H1 (cell line): ENCODE data around the gene SLC4A9. TPM values are rescaled to one million over a fixed set of nuclear protein-coding genes. Genes with fewer than 3 reads are reported as not detected.

ENCODE experiments used
- CTCF ChIA-PET: fragments of 300-600 bp; sonication (Branson Sonifier 250); formaldehyde crosslinking; loops from one replicate; lab custom pipeline; 2021; ENCODE audit not compliant: partially characterized antibody; lab: Charles Lee
- POLR2A ChIA-PET: fragments of 300-600 bp; sonication (Branson Sonifier 250); formaldehyde crosslinking; loops from one replicate; lab custom pipeline; 2021; ENCODE audit warnings: inconsistent platforms; ENCODE audit not compliant: partially characterized antibody; lab: Charles Lee
- DNase-seq, 2 experiments: peaks; one replicate each; pipeline versions ENCODE4 v3.0.0 to v3.0.0-alpha.2; 2010 to 2022; ENCODE audit warnings: low spot score in 2 of 2, low read depth in 1 of 2, mixed read lengths in 1 of 2
- FAIRE-seq: peaks from 2 replicates; lab custom pipeline; 2011; peaks lifted over from hg19 to GRCh38; lab: Jason Lieb, UNC
- H2AFZ ChIP-seq: 2 replicates; pipeline ENCODE4 v1.8.1; 2012; ENCODE audit warnings: low read length, inconsistent platforms
- H2AK5ac ChIP-seq: 2 replicates; pipeline ENCODE4 v1.6.1; 2013; ENCODE audit warnings: low read depth, low read length
- H2BK120ac ChIP-seq: replicated peaks from 2 replicates; pipeline ENCODE3; 2013; ENCODE audit warnings: low read depth, low read length, inconsistent platforms
- H2BK12ac ChIP-seq: 2 replicates; pipeline ENCODE4 v1.6.1; 2013; ENCODE audit warnings: low read depth, low read length
- H2BK15ac ChIP-seq: 2 replicates; pipeline ENCODE4 v1.6.1; 2013; ENCODE audit warnings: low read length
- H2BK20ac ChIP-seq: 2 replicates; pipeline ENCODE4 v1.6.1; 2013; ENCODE audit warnings: low read length
- H2BK5ac ChIP-seq: 2 replicates; pipeline ENCODE4 v1.6.1; 2013; ENCODE audit warnings: low read depth, low read length
- H3K14ac ChIP-seq: 2 replicates; pipeline ENCODE4 v1.6.1; 2013; ENCODE audit warnings: inconsistent platforms; ENCODE audit not compliant: insufficient read length
- H3K18ac ChIP-seq: 2 replicates; pipeline ENCODE4 v1.6.1; 2013; ENCODE audit warnings: low read length; ENCODE audit errors: extremely low read depth
- H3K23ac ChIP-seq: 2 replicates; pipeline ENCODE4 v1.6.1; 2013; ENCODE audit warnings: inconsistent platforms; ENCODE audit not compliant: insufficient read length
- H3K23me2 ChIP-seq: 2 replicates; pipeline ENCODE4 v1.6.1; 2013; ENCODE audit warnings: low read depth, low read length
- H3K27ac ChIP-seq: 2 replicates; pipeline ENCODE4 v1.6.1; 2011; ENCODE audit warnings: low read depth, low read length, inconsistent platforms
- H3K27me3 ChIP-seq, 4 experiments: replicated peaks in 1 of 4; 1 replicate in 1 of 4; 2 replicates in 3 of 4; pipeline versions ENCODE4 v1.6.1 to v1.8.1; 2011 to 2013; ENCODE audit warnings: low read length in 3 of 4, mild to moderate bottlenecking in 3 of 4, inconsistent platforms in 2 of 4, mixed read lengths in 2 of 4, moderate library complexity in 1 of 4; ENCODE audit not compliant: control insufficient read depth in 3 of 4, insufficient read depth in 3 of 4; ENCODE audit errors: extremely low read depth in 1 of 4
- H3K36me3 ChIP-seq, 4 experiments: 2 replicates each; pipeline versions ENCODE4 v1.6.1 to v1.8.1; 2011 to 2013; ENCODE audit warnings: mild to moderate bottlenecking in 4 of 4, low read length in 3 of 4, moderate library complexity in 2 of 4, control low read depth in 1 of 4, inconsistent platforms in 1 of 4; ENCODE audit not compliant: insufficient read depth in 4 of 4, control insufficient read depth in 2 of 4
- H3K4ac ChIP-seq: replicated peaks from 2 replicates; pipeline ENCODE3; 2013; ENCODE audit warnings: low read length, low read depth, mixed read lengths, inconsistent platforms; ENCODE audit not compliant: insufficient read length
- H3K4me1 ChIP-seq, 4 experiments: replicated peaks in 1 of 4; 1 replicate in 1 of 4; 2 replicates in 3 of 4; pipeline versions ENCODE4 v1.6.1 to v1.8.1; 2011 to 2013; ENCODE audit warnings: low read length in 3 of 4, inconsistent platforms in 2 of 4, mixed read lengths in 1 of 4; ENCODE audit not compliant: insufficient read depth in 4 of 4, control insufficient read depth in 3 of 4
- H3K4me2 ChIP-seq, 2 experiments: 2 replicates each; pipeline versions ENCODE4 v1.6.1 to v1.8.1; 2011 to 2013; ENCODE audit warnings: low read depth in 2 of 2, low read length in 2 of 2, control low read depth in 1 of 2, inconsistent platforms in 1 of 2, mild to moderate bottlenecking in 1 of 2; ENCODE audit not compliant: insufficient read depth in 1 of 2
- H3K4me3 ChIP-seq, 4 experiments: fragments of 200-600, 300-600 bp in 1 of 4; sonication (generic), shearing (Covaris generic), sonication (Bioruptor Twin) in 1 of 4; 2 replicates each; pipeline versions ENCODE4 v1.5.1 to v1.8.1; 2011 to 2016; ENCODE audit warnings: low read length in 4 of 4, low read depth in 3 of 4, control low read depth in 2 of 4, inconsistent platforms in 2 of 4, mild to moderate bottlenecking in 2 of 4, mixed read lengths in 1 of 4, moderate library complexity in 1 of 4; ENCODE audit not compliant: insufficient read depth in 2 of 4; ENCODE audit errors: extremely low read depth in 1 of 4
- H3K56ac ChIP-seq: replicated peaks from 2 replicates; pipeline ENCODE3; 2013; ENCODE audit warnings: low read depth, mild to moderate bottlenecking, mixed read lengths, low read length, inconsistent platforms; ENCODE audit not compliant: insufficient read length
- H3K79me1 ChIP-seq: 2 replicates; pipeline ENCODE4 v1.6.1; 2013; ENCODE audit warnings: low read depth, low read length, control low read depth
- H3K79me2 ChIP-seq, 2 experiments: 2 replicates each; pipeline versions ENCODE4 v1.6.1 to v1.8.1; 2012 to 2013; ENCODE audit warnings: low read length in 2 of 2, mild to moderate bottlenecking in 2 of 2, inconsistent platforms in 1 of 2; ENCODE audit not compliant: insufficient read depth in 2 of 2, control insufficient read depth in 1 of 2
- H3K9ac ChIP-seq, 4 experiments: replicated peaks in 1 of 4; 1 replicate in 1 of 4; 2 replicates in 3 of 4; pipeline versions ENCODE4 v1.6.1 to v1.8.1; 2011 to 2013; ENCODE audit warnings: low read depth in 3 of 4, low read length in 3 of 4, control low read depth in 2 of 4, mild to moderate bottlenecking in 2 of 4, moderate library complexity in 2 of 4, inconsistent platforms in 1 of 4; ENCODE audit errors: extremely low read depth in 1 of 4
- H3K9me3 ChIP-seq, 2 experiments: 2 replicates each; pipeline versions ENCODE4 v1.6.1 to v1.8.1; 2012 to 2013; ENCODE audit warnings: mild to moderate bottlenecking in 2 of 2, moderate library complexity in 2 of 2, control low read depth in 1 of 2, inconsistent platforms in 1 of 2, low read depth in 1 of 2, low read length in 1 of 2, mixed read lengths in 1 of 2; ENCODE audit not compliant: insufficient read depth in 2 of 2
- H4K20me1 ChIP-seq, 2 experiments: replicated peaks in 1 of 2; 2 replicates each; pipeline versions ENCODE3 to v1.8.1; 2011 to 2013; ENCODE audit warnings: inconsistent platforms in 2 of 2, low read length in 2 of 2, mild to moderate bottlenecking in 1 of 2; ENCODE audit not compliant: insufficient read depth in 2 of 2, control insufficient read depth in 1 of 2
- H4K5ac ChIP-seq: 2 replicates; pipeline ENCODE4 v1.6.1; 2013; ENCODE audit warnings: low read length, low read depth, mixed read lengths, inconsistent platforms; ENCODE audit not compliant: insufficient read length
- H4K8ac ChIP-seq: 2 replicates; pipeline ENCODE4 v1.8.0; 2013; ENCODE audit warnings: mild to moderate bottlenecking, moderate library complexity, low read length, inconsistent platforms; ENCODE audit not compliant: insufficient read depth; ENCODE audit errors: extremely low read depth
- H4K91ac ChIP-seq: replicated peaks from 2 replicates; pipeline ENCODE3; 2013; ENCODE audit warnings: low read length, mixed read lengths, inconsistent platforms; ENCODE audit not compliant: insufficient read length
- ASH2L ChIP-seq: fragments of 200-600, 300-600 bp; sonication (generic); IDR thresholded peaks from one replicate; pipeline ENCODE4 v1.7.1; 2017; ENCODE audit warnings: low read length
- EP300 ChIP-seq, 2 experiments: IDR thresholded peaks; 1 replicate in 1 of 2; 2 replicates in 1 of 2; pipeline ENCODE4 v1.6.1; 2011 to 2012; ENCODE audit warnings: low read depth in 2 of 2, low read length in 2 of 2, mild to moderate bottlenecking in 2 of 2, borderline replicate concordance in 1 of 2, inconsistent platforms in 1 of 2, moderate library complexity in 1 of 2
- NANOG ChIP-seq: IDR thresholded peaks from 2 replicates; pipeline ENCODE4 v1.6.1; 2011; ENCODE audit warnings: low read length, low read depth, mild to moderate bottlenecking, inconsistent platforms; ENCODE audit not compliant: insufficient read depth, poor library complexity, severe bottlenecking
- POLR2A ChIP-seq, 2 experiments: IDR thresholded peaks; 1 replicate in 1 of 2; 2 replicates in 1 of 2; pipeline ENCODE4 v1.6.1; 2011; ENCODE audit warnings: low read depth in 2 of 2, low read length in 2 of 2, mild to moderate bottlenecking in 2 of 2; ENCODE audit errors: control extremely low read depth in 1 of 2
- WGBS, 2 experiments: shearing (Covaris generic) in 1 of 2; methylation state at CpG; one replicate each; pipeline versions ENCODE4 v1.1.6 to v1.1.7; 2013 to 2015; ENCODE audit warnings: low lambda C conversion rate in 2 of 2, mixed read lengths in 2 of 2, inconsistent platforms in 1 of 2, low coverage in 1 of 2, missing lambda C conversion rate in 1 of 2; ENCODE audit not compliant: insufficient replicate concordance in 2 of 2, insufficient coverage in 1 of 2, insufficient read length in 1 of 2; ENCODE audit errors: extremely low coverage in 1 of 2, missing lambda C conversion rate in 1 of 2; 5-methylcytosine and 5-hydroxymethylcytosine counted together
- polyA plus RNA-seq, 7 experiments: library from polyadenylated mRNA; depleted of rRNA in 3 of 7; stranded (reverse) in 5 of 7; unstranded in 2 of 7; fragments of >200 nt in 5 of 7; fragments of 200-250 nt in 2 of 7; gene quantifications; 1 replicate in 5 of 7; 2 replicates in 1 of 7; 4 replicates in 1 of 7; pipeline versions ENCODE4 v1.2.1 to v1.2.3, GENCODE V29; 2011 to 2013; ENCODE audit warnings: missing spikeins in 2 of 7, mixed read lengths in 2 of 7
- total RNA-seq: library from RNA; stranded (reverse); fragmentation: NEBNext Ultra II Directional; extraction: Animal tissue kit (Norgen Biotek cat#: 25700); gene quantifications from 2 replicates; pipeline ENCODE4 v1.2.1, GENCODE V29; 2021

SLC4A9 gene
- total and polyA plus RNA-seq, 2 of the 8 experiments (the other 6 are each of a cell fraction or from before 2014, with no cell fraction given): 0.15 to 0.28 TPM

- Histone ChIP-seq H2BK5ac (no peak overlapping the region), H3K14ac (no peak overlapping the region), H3K23ac (no peak overlapping the region), H2BK12ac (no peak overlapping the region), H3K18ac (no peak overlapping the region), H4K20me1 (no peaks in the 10 kb centered on the region), H3K23me2 (peaks cover 3% of the 10 kb centered on the region; the same call in 1 of the 2 replicates), H4K91ac (no peak overlapping the region), H3K9me3 (no peaks in the 10 kb centered on the region), H3K9ac (no peak overlapping the region), H3K27ac (no peak overlapping the region), H3K36me3 (no peaks in the 10 kb centered on the region), H2AK5ac (no peak overlapping the region), H2AFZ (no peak overlapping the region), H3K4me3 (no peak overlapping the region), H3K79me2 (no peaks in the 10 kb centered on the region), H3K79me1 (no peaks in the 10 kb centered on the region; the same call in 1 of the 2 replicates), H3K4me1 (peaks cover 0 to 2% (median under 1%) of the 10 kb centered on the region in 4 experiments; a peak in 2 of 7 replicates), H3K4me2 (no peak overlapping the region), H3K4ac (no peak overlapping the region), H4K8ac (no peak overlapping the region), H2BK15ac (no peak overlapping the region), H2BK20ac (no peak overlapping the region), H3K56ac (no peak overlapping the region), H2BK120ac (no peak overlapping the region), H3K27me3 (no peaks in the 10 kb centered on the region), H4K5ac (no peak overlapping the region)
- ChIA-PET CTCF (interaction anchor here (0.7 to 4.8 kb wide), 25 partner anchors 8 to 351 kb away, joined by 3 to 45 read pairs (median 6); partner anchors contain the start of genes ANKHD1, EIF4EBP3, HBEGF and SLC4A9), POLR2A (interaction anchor here (0.7 to 1.2 kb wide), 4 partner anchors 9 to 276 kb away, joined by 3 to 5 read pairs (median 3); partner anchors contain the start of genes EIF4EBP3, IK and NDUFA2)
- 93% methylated on average over 3 of the region's 3 CpGs; no CpG with 5 or more reads in 1 of the 2 experiments for WGBS, 2 experiments
- FAIRE-seq: no peak
- DNase-seq: no peak
- no peak for TF ChIP-seq ASH2L
- TF ChIP-seq POLR2A (IDR thresholded peaks at IDR 0.05; ENCODE audit: control extremely low read depth in 1 of 2, low read depth in 2 of 2, low read length in 2 of 2): no peak
- no peak for TF ChIP-seq EP300 (IDR thresholded peaks at IDR 0.05; ENCODE audit: borderline replicate concordance in 1 of 2, low read depth in 2 of 2, low read length in 2 of 2)
- TF ChIP-seq NANOG: no peak
Measured at GRCh38 chr5:140371356-140372151, 11.6 kb downstream of the SLC4A9 start.
